T-cell (primary cell): Measurements from ENCODE around the gene SRSF4. TPM values are rescaled to one million over a fixed set of nuclear protein-coding genes. Genes with fewer than 3 reads are reported as not detected.
A peak's percentile ranks its signal among the peaks of the same experiment; 100 is the strongest.

Experiments
- ATAC-seq, 4 experiments: fragments of 200-7000 bp in 3 of 4; fragments of 150-1000 bp in 1 of 4; cut with Tn5 transposase; replicated peaks in 1 of 4; 1 replicate in 3 of 4; 2 replicates in 1 of 4; pipeline ENCODE4 v1.10.0; 2021; ENCODE audit warnings: moderate library complexity in 3 of 4, mild to moderate bottlenecking in 2 of 4, moderate number of reproducible peaks in 1 of 4
- CTCF ChIA-PET, 2 donors: fragments of 300-600 bp; sonication (Branson Sonifier 250); formaldehyde crosslinking; loops; one replicate each; lab custom pipeline; 2022; ENCODE audit warnings: antibody characterized with exemption in 2 of 2; lab: Charles Lee
- POLR2A ChIA-PET, 2 donors: fragments of 300-600 bp; sonication (Branson Sonifier 250); formaldehyde crosslinking; loops; one replicate each; lab custom pipeline; 2022; ENCODE audit warnings: antibody characterized with exemption in 2 of 2; lab: Charles Lee
- DNase-seq, 35 experiments: peaks; one replicate each; pipeline versions ENCODE4 v3.0.0 to v3.0.0-alpha.2; 2013 to 2023
- H3K27ac ChIP-seq: one replicate; pipeline ENCODE4 v1.5.1; 2013; ENCODE audit warnings: low read length
- H3K27me3 ChIP-seq, 2 experiments: replicated peaks in 1 of 2; 1 replicate in 1 of 2; 2 replicates in 1 of 2; pipeline versions ENCODE4 v1.6.1 to v1.7.0; 2013; ENCODE audit warnings: low read length in 1 of 2, mixed read lengths in 1 of 2; ENCODE audit not compliant: control insufficient read depth in 2 of 2, insufficient read depth in 2 of 2; ENCODE audit errors: extremely low read depth in 1 of 2
- H3K36me3 ChIP-seq, 2 donors: 1 replicate in 1 of 2; 2 replicates in 1 of 2; pipeline versions ENCODE4 v1.6.1 to v1.7.0; 2013; ENCODE audit warnings: low read length in 1 of 2; ENCODE audit not compliant: control insufficient read depth in 2 of 2, insufficient read depth in 1 of 2; ENCODE audit errors: extremely low read depth in 1 of 2
- H3K4me1 ChIP-seq, 2 experiments: 1 replicate in 1 of 2; 2 replicates in 1 of 2; pipeline versions ENCODE4 v1.6.1 to v1.7.0; 2013; ENCODE audit warnings: low read length in 2 of 2, mixed read lengths in 1 of 2; ENCODE audit not compliant: insufficient read depth in 2 of 2, control insufficient read depth in 1 of 2; ENCODE audit errors: extremely low read depth in 1 of 2
- H3K4me3 ChIP-seq, 2 donors: 1 replicate in 1 of 2; 2 replicates in 1 of 2; pipeline versions ENCODE4 v1.5.1 to v1.7.0; 2013; ENCODE audit warnings: mild to moderate bottlenecking in 2 of 2, low read length in 1 of 2, moderate library complexity in 1 of 2; ENCODE audit not compliant: control insufficient read depth in 1 of 2; ENCODE audit errors: extremely low read depth in 1 of 2
- H3K9me3 ChIP-seq: 2 replicates; pipeline ENCODE4 v1.7.0; 2013
- H3K27ac Mint-ChIP-seq, 2 donors: one replicate each; pipeline ENCODE4 v1.8.0; 2020 to 2021; ENCODE audit warnings: mild to moderate bottlenecking in 2 of 2, mixed read lengths in 2 of 2
- H3K27me3 Mint-ChIP-seq, 2 donors: one replicate each; pipeline ENCODE4 v1.8.0; 2021 to 2022; ENCODE audit warnings: mixed read lengths in 2 of 2
- H3K36me3 Mint-ChIP-seq: one replicate; pipeline ENCODE4 v1.8.0; 2021; ENCODE audit warnings: mixed read lengths
- H3K4me1 Mint-ChIP-seq, 3 donors: one replicate each; pipeline ENCODE4 v1.8.0; 2020 to 2022; ENCODE audit warnings: mixed read lengths in 3 of 3, mild to moderate bottlenecking in 1 of 3
- H3K4me3 Mint-ChIP-seq, 3 donors: one replicate each; pipeline ENCODE4 v1.8.0; 2020 to 2022; ENCODE audit warnings: mild to moderate bottlenecking in 3 of 3, mixed read lengths in 3 of 3, moderate library complexity in 3 of 3
- H3K9me3 Mint-ChIP-seq, 3 donors: one replicate each; pipeline ENCODE4 v1.8.0; 2020 to 2022; ENCODE audit warnings: mixed read lengths in 3 of 3
- WGBS: methylation state at CpG from one replicate; pipeline ENCODE4 v1.1.5; 2013; ENCODE audit warnings: missing lambda C conversion rate; ENCODE audit not compliant: insufficient coverage; 5-methylcytosine and 5-hydroxymethylcytosine counted together
- total RNA-seq, 35 experiments: library from RNA in 6 of 35; stranded (reverse) in 6 of 35; fragments of 120-200 nt in 1 of 35; gene quantifications; one replicate each; pipeline versions ENCODE4 v1.2.1 to v1.2.4 and lab custom pipeline; 2013 to 2026

Gene SRSF4
- total RNA-seq, 5 donors from 2014 or later (not counting 1 experiment from before 2014, with no cell fraction given) = 76.0 to 90.4 (median 78.9) TPM

DNA sequence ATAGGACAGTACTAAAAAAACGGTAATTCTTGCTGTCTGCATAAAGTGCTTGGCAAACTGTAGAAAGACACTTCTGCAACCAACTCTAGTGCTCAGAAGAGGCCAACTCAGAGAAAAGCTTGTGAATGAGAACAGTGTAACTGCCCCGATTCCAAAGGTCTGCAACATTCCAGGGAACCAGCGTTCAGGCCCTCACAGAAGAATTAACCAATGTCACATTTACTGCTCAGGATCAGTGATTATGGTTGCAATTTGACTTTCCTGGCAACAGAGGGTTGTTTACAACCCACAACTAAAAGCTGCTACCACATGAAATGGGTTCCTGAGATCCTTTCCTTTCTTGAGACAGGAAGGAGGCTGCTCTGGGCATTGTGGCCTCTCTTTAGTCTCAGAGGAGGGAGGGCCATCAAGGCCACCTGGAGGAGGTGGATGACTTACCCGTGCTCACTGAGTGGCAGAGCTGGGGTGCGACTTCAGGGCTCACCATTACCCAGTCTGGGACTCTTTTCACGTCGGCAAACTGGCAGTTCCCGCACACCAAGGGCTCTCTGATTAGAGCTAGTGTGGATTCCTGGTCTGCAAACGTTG lies 15.3 kb downstream of the SRSF4 start:
- Histone ChIP-seq H3K36me3 (peaks cover 2 to 32% of the 10 kb centered on the region in 2 donors), H3K4me3 (no peak overlapping the region), H3K4me1 (peaks cover 14 to 31% of the 10 kb centered on the region in 2 experiments), H3K27ac (no peak overlapping the region), H3K27me3 (no peaks in the 10 kb centered on the region), H3K9me3 (no peaks in the 10 kb centered on the region)
- ATAC-seq (peak in 1 of 4 experiments; percentile 43), DNase-seq (peak in 1 of 35 experiments; percentile 10)
- ChIA-PET POLR2A (interaction anchor here in 1 of 2 donors (0.5 to 0.6 kb wide), 2 partner anchors 10 to 1352 kb away, joined by 5 read pairs; no protein-coding TSS in a partner anchor), CTCF (interaction anchor here in 1 of 2 donors (0.6 kb wide), 2 partner anchors 52 to 60 kb away, joined by 4 read pairs; no protein-coding TSS in a partner anchor)
- H3K4me3 Mint-ChIP-seq = peak overlapping the region in 1 of 3 donors; percentile 2
- H3K36me3 Mint-ChIP-seq = peaks cover 46% of the 10 kb centered on the region
- no peaks in the 10 kb centered on the region for H3K27me3 Mint-ChIP-seq
- H3K27ac Mint-ChIP-seq = no peak overlapping the region
- peaks cover 74 to 89% (median 88%) of the 10 kb centered on the region in 3 donors for H3K4me1 Mint-ChIP-seq
- no peaks in the 10 kb centered on the region for H3K9me3 Mint-ChIP-seq
- 68% methylated on average over 8 of the region's 9 CpGs for WGBS

DNA sequence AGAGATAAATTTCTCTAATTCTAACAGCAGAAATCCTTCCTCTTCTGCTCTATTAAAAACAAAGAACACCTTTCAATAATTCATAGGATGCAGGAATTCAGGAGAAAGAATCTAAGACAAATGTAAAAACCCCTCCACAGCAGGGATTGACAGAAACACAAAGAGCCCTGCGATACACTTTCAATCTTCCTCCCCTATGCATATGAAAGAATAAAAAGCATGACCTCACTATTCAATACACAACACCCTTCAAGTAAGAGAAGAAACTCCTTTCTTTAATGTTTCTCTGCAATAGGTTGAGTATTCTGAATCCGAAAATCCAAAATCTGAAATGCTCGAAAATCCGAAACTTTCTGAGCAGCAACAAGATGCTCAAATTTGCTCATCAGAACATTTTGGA lies 17.1 kb downstream of the SRSF4 start:
- Mint-ChIP-seq H3K27me3 (no peaks in the 10 kb centered on the region), H3K4me1 (peaks cover 56 to 79% (median 76%) of the 10 kb centered on the region in 3 donors), H3K9me3 (no peaks in the 10 kb centered on the region), H3K4me3 (no peak overlapping the region), H3K27ac (no peak overlapping the region), H3K36me3 (peaks cover 43% of the 10 kb centered on the region)
- no peak for ATAC-seq
- peaks cover 0 to 41% of the 10 kb centered on the region in 2 donors for H3K36me3 ChIP-seq
- H3K9me3 ChIP-seq = no peaks in the 10 kb centered on the region
- ChIA-PET CTCF (no interaction called here), POLR2A (no interaction called here)
- H3K4me1 ChIP-seq = peaks cover 7 to 20% of the 10 kb centered on the region in 2 experiments
- no peaks in the 10 kb centered on the region for H3K27me3 ChIP-seq
- WGBS = 100% methylated on average over 2 of the region's 4 CpGs
- H3K4me3 ChIP-seq = no peak overlapping the region
- no peak overlapping the region for H3K27ac ChIP-seq
- DNase-seq = no peak

DNA sequence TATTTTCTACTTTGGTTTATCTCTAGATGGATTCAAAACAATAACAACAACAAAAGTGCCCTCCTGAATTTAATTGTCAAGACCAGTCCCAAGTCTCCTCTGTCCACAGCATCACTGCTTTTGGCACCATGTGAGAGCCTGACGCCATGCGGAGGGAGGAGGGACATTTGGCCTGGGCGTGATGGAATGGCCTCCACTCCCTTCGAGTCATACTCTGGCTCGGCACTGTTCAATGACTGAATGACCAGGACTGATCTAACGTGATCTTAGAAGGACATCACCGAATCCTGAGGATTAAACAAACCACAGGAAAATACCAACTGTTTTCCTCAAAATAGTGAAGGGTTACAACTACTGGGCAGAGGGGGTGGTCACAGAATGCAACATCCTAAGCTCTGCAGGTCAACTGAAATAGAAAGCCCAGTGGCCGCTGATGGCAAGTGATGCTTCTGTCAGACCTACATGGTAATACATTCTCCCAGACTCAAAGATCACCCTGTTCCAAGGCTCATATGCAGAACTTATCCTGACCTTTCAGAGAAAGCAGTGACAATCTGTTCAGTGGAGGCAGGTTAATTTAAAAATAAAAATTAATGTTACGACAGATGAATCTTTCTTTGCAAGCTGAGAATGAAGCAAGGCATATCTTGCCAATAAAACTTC lies 19.1 kb downstream of the SRSF4 start:
- DNase-seq (no peak), ATAC-seq (no peak)
- Mint-ChIP-seq H3K27ac (no peak overlapping the region), H3K4me1 (peaks cover 43 to 65% (median 60%) of the 10 kb centered on the region in 3 donors), H3K27me3 (no peaks in the 10 kb centered on the region), H3K36me3 (peaks cover 49% of the 10 kb centered on the region), H3K4me3 (no peak overlapping the region), H3K9me3 (no peaks in the 10 kb centered on the region)
- Histone ChIP-seq H3K36me3 (peaks cover 4 to 53% of the 10 kb centered on the region in 2 donors), H3K9me3 (no peaks in the 10 kb centered on the region), H3K27me3 (no peaks in the 10 kb centered on the region), H3K4me3 (no peak overlapping the region), H3K27ac (no peak overlapping the region), H3K4me1 (peaks cover 7 to 20% of the 10 kb centered on the region in 2 experiments)
- POLR2A ChIA-PET = no interaction called here
- CTCF ChIA-PET = no interaction called here
- 97% methylated on average over 5 of the region's 9 CpGs for WGBS

DNA sequence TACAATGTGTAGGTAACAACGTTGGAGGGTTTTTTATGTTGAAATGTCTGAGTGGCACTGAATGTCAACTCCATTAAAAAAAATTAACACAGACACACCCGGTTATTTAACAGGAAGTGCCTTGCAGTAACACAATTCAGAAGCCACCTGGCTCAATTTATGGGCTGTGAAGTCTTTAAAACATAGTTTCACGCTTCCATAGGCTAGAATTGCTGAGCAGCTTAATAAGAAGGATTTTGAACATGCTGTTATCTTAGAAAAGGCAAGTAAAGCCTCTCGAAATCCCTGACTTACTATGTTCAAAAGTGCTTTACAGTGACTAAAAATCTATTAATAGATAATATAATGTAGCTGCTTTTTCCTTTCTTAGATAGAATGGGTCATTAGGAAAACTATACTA lies 19.7 kb downstream of the SRSF4 start:
- Mint-ChIP-seq H3K4me1 (peaks cover 38 to 59% (median 54%) of the 10 kb centered on the region in 3 donors), H3K36me3 (peaks cover 49% of the 10 kb centered on the region), H3K27me3 (no peaks in the 10 kb centered on the region), H3K27ac (peak overlapping the region in 1 of 2 donors; percentile 6), H3K9me3 (no peaks in the 10 kb centered on the region), H3K4me3 (no peak overlapping the region)
- Histone ChIP-seq H3K4me1 (peaks cover 7 to 16% of the 10 kb centered on the region in 2 experiments), H3K27ac (no peak overlapping the region), H3K9me3 (no peaks in the 10 kb centered on the region), H3K36me3 (peaks cover 4 to 57% of the 10 kb centered on the region in 2 donors), H3K27me3 (no peaks in the 10 kb centered on the region), H3K4me3 (no peak overlapping the region)
- DNase-seq (no peak), ATAC-seq (no peak)
- CTCF ChIA-PET = no interaction called here
- WGBS = no CpG with 5 or more reads among the region's 4 CpGs
- POLR2A ChIA-PET = no interaction called here

DNA sequence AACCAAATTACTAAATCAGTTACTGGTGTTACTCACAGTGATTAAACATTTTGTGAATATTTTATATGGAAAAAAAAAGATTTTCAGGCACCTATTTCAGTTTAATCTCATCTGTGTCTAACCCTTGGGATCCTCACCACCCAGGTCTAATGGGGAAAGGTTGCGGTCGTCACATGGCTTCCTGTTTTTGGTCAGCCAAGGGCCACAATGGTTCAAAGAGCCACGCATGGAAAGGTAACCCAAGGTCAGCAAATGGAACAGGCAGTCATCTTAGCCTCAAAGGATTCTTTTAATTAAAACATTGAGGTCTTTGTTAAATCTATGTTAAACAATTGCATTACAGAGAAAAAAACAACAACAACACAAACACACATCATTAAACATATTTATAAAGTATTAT lies 21.9 kb downstream of the SRSF4 start:
- peaks cover 2 to 5% of the 10 kb centered on the region in 2 experiments for H3K4me1 ChIP-seq
- H3K36me3 Mint-ChIP-seq = peaks cover 42% of the 10 kb centered on the region
- peaks cover 19 to 39% (median 37%) of the 10 kb centered on the region in 3 donors for H3K4me1 Mint-ChIP-seq
- no peak overlapping the region for H3K27ac ChIP-seq
- no peaks in the 10 kb centered on the region for H3K9me3 Mint-ChIP-seq
- POLR2A ChIA-PET = interaction anchor here in 1 of 2 donors (1.3 kb wide), 1 partner anchor 22 kb away, joined by 5 read pairs; the partner anchor contains the start of gene SRSF4
- 75% methylated on average over 2 of the region's 3 CpGs for WGBS
- H3K36me3 ChIP-seq = peaks cover 4 to 57% of the 10 kb centered on the region in 2 donors
- H3K27me3 Mint-ChIP-seq = no peaks in the 10 kb centered on the region
- no peak overlapping the region for H3K4me3 ChIP-seq
- H3K27me3 ChIP-seq = no peaks in the 10 kb centered on the region
- DNase-seq (no peak), ATAC-seq (no peak)
- no peak overlapping the region for H3K27ac Mint-ChIP-seq
- H3K9me3 ChIP-seq = no peaks in the 10 kb centered on the region
- CTCF ChIA-PET = no interaction called here
- H3K4me3 Mint-ChIP-seq = no peak overlapping the region

DNA sequence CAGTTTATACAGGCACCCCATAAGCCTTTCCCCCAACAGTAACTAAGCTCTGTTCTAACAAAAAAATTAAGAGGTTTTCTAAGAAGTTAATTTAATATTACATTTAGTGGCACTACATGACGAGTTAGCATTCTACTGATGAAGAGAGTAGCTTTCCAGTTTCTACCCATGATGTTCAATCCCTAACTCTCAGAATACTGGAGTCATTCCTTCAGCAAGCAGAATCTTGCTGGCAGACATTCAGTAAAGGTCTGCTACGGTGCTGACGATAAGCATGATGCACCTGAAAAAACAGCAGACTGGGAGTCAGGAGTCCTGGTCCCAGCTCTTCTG lies 24.5 kb downstream of the SRSF4 start:
- Histone ChIP-seq H3K27ac (no peak overlapping the region), H3K4me3 (no peak overlapping the region), H3K9me3 (no peaks in the 10 kb centered on the region), H3K36me3 (peaks cover 4 to 75% of the 10 kb centered on the region in 2 donors), H3K27me3 (no peaks in the 10 kb centered on the region), H3K4me1 (no peaks in the 10 kb centered on the region)
- Mint-ChIP-seq H3K9me3 (no peaks in the 10 kb centered on the region), H3K4me1 (peaks cover 1 to 17% (median 14%) of the 10 kb centered on the region in 3 donors), H3K36me3 (peaks cover 40% of the 10 kb centered on the region), H3K27ac (no peak overlapping the region), H3K27me3 (no peaks in the 10 kb centered on the region), H3K4me3 (no peak overlapping the region)
- POLR2A ChIA-PET = no interaction called here
- ATAC-seq (no peak), DNase-seq (no peak)
- WGBS = 100% methylated on average over 2 of the region's 3 CpGs
- CTCF ChIA-PET = interaction anchor here in 1 of 2 donors (0.6 kb wide), 1 partner anchor 26 kb away, joined by 3 read pairs; no protein-coding TSS in a partner anchor
